Loucy (cell line): ENCODE results near the gene NFKBIA.

Source experiments
- H2AFZ ChIP-seq: fragments of 200-600 bp; sonication (generic); 2 replicates; pipeline ENCODE4 v1.6.0; 2016; ENCODE audit warnings: antibody characterized with exemption, mild to moderate bottlenecking, low read length, moderate library complexity
- H3F3A ChIP-seq: fragments of 200-600 bp; 2 replicates; pipeline ENCODE4 v1.6.0; 2016; ENCODE audit warnings: antibody characterized with exemption, low read depth, mild to moderate bottlenecking
- H3K27me3 ChIP-seq: fragments of 200-600 bp; sonication (generic); 2 replicates; pipeline ENCODE4 v1.6.1; 2014; ENCODE audit warnings: low read length, mild to moderate bottlenecking; ENCODE audit not compliant: insufficient read depth, poor library complexity, severe bottlenecking
- H3K36me3 ChIP-seq: fragments of 200-600 bp; sonication (generic); 2 replicates; pipeline ENCODE4 v1.6.1; 2016; ENCODE audit warnings: low read length; ENCODE audit not compliant: insufficient read depth
- H3K4me1 ChIP-seq: fragments of 200-600 bp; sonication (generic); 2 replicates; pipeline ENCODE4 v1.5.1; 2014; ENCODE audit warnings: low read length, mild to moderate bottlenecking; ENCODE audit not compliant: insufficient read depth, poor library complexity, severe bottlenecking
- H3K4me2 ChIP-seq: fragments of 200-600 bp; sonication (generic); 2 replicates; pipeline ENCODE4 v1.6.0; 2014; ENCODE audit warnings: antibody characterized with exemption, low read length, low read depth, mild to moderate bottlenecking; ENCODE audit not compliant: poor library complexity, severe bottlenecking
- H3K4me3 ChIP-seq: fragments of 200-600 bp; sonication (generic); 2 replicates; pipeline ENCODE4 v1.5.1; 2014; ENCODE audit warnings: low read length, mild to moderate bottlenecking, mixed read lengths; ENCODE audit not compliant: poor library complexity, severe bottlenecking
- H3K79me2 ChIP-seq: fragments of 200-600 bp; sonication (generic); 2 replicates; pipeline ENCODE4 v1.6.1; 2014; ENCODE audit warnings: low read length; ENCODE audit not compliant: insufficient read depth
- H3K9ac ChIP-seq: fragments of 200-600 bp; sonication (generic); 2 replicates; pipeline ENCODE4 v1.6.0; 2014; ENCODE audit warnings: mild to moderate bottlenecking, low read depth, low read length, moderate library complexity; ENCODE audit not compliant: poor library complexity, severe bottlenecking
- H3K9me2 ChIP-seq: fragments of 200-600 bp; sonication (generic); replicated peaks from 2 replicates; pipeline ENCODE4 v1.6.1; 2016; ENCODE audit warnings: low read depth, low read length, mixed read lengths
- H3K9me3 ChIP-seq: fragments of 200-600 bp; sonication (generic); 2 replicates; pipeline ENCODE4 v1.6.1; 2014; ENCODE audit warnings: mild to moderate bottlenecking, antibody characterized with exemption, low read length, low read depth; ENCODE audit not compliant: insufficient read depth
- H4K20me1 ChIP-seq: fragments of 200-600 bp; sonication (generic); 2 replicates; pipeline ENCODE4 v1.6.0; 2014; ENCODE audit warnings: antibody characterized with exemption, low read length, mild to moderate bottlenecking; ENCODE audit not compliant: insufficient read depth, poor library complexity, severe bottlenecking
- CTCF ChIP-seq: fragments of 200-600 bp; sonication (generic); conservative IDR thresholded peaks from 2 replicates; pipeline ENCODE4 v1.5.1; 2014; ENCODE audit warnings: mild to moderate bottlenecking, antibody characterized with exemption, low read length
- EZH2phosphoT487 ChIP-seq: fragments of 200-600 bp; IDR thresholded peaks from 2 replicates; pipeline ENCODE4 v1.6.1; 2018; ENCODE audit warnings: antibody characterized with exemption, mild to moderate bottlenecking, moderate library complexity, borderline replicate concordance

Gene NFKBIA

GRCh38 chr14:35423621-35424020 lies 19.1 kb upstream of the NFKBIA start:
- H3K4me1 ChIP-seq, result no peaks in the 10 kb centered on the region
- H3K79me2 ChIP-seq, result no peaks in the 10 kb centered on the region
- no peaks in the 10 kb centered on the region for H3K9me2 ChIP-seq
- no peak overlapping the region for H2AFZ ChIP-seq
- no peak overlapping the region for H3K9ac ChIP-seq
- H3K36me3 ChIP-seq, result no peaks in the 10 kb centered on the region
- no peaks in the 10 kb centered on the region for H3K9me3 ChIP-seq
- TF ChIP-seq CTCF, result no peak
- H4K20me1 ChIP-seq, result no peaks in the 10 kb centered on the region
- H3F3A ChIP-seq, result no peaks in the 10 kb centered on the region
- no peak overlapping the region for H3K4me2 ChIP-seq
- H3K4me3 ChIP-seq, result no peak overlapping the region
- H3K27me3 ChIP-seq, result no peaks in the 10 kb centered on the region

GRCh38 chr14:35420036-35420811 lies 15.7 kb upstream of the NFKBIA start:
- Histone ChIP-seq H3K4me2 (no peak overlapping the region), H4K20me1 (no peaks in the 10 kb centered on the region), H3K9me2 (no peaks in the 10 kb centered on the region), H3K27me3 (no peaks in the 10 kb centered on the region), H3K9ac (no peak overlapping the region), H3K4me1 (peaks cover 17% of the 10 kb centered on the region), H3K9me3 (no peaks in the 10 kb centered on the region), H3F3A (no peaks in the 10 kb centered on the region), H3K79me2 (no peaks in the 10 kb centered on the region), H2AFZ (no peak overlapping the region), H3K4me3 (no peak overlapping the region), H3K36me3 (no peaks in the 10 kb centered on the region)
- no peak for TF ChIP-seq EZH2phosphoT487
- TF ChIP-seq CTCF, result no peak

GRCh38 chr14:35419429-35419841 lies 14.9 kb upstream of the NFKBIA start:
- H2AFZ ChIP-seq, result no peak overlapping the region
- H3K9me2 ChIP-seq, result no peaks in the 10 kb centered on the region
- no peak overlapping the region for H3K4me2 ChIP-seq
- H3K4me3 ChIP-seq, result no peak overlapping the region
- no peak for TF ChIP-seq EZH2phosphoT487
- no peak for TF ChIP-seq CTCF
- no peaks in the 10 kb centered on the region for H4K20me1 ChIP-seq
- no peaks in the 10 kb centered on the region for H3K79me2 ChIP-seq
- no peaks in the 10 kb centered on the region for H3K36me3 ChIP-seq
- no peaks in the 10 kb centered on the region for H3K9me3 ChIP-seq
- H3K4me1 ChIP-seq, result peaks cover 20% of the 10 kb centered on the region
- H3K9ac ChIP-seq, result no peak overlapping the region
- H3F3A ChIP-seq, result no peaks in the 10 kb centered on the region
- no peaks in the 10 kb centered on the region for H3K27me3 ChIP-seq
